H9 (cell line): ENCODE data around the gene TEAD2. TPM values are rescaled to one million over a fixed set of nuclear protein-coding genes. Genes with fewer than 3 reads are reported as not detected.

Experiments used
- DNase-seq: peaks from one replicate; pipeline ENCODE4 v3.0.0-alpha.2; 2017
- H2AFZ ChIP-seq: one replicate; pipeline ENCODE4 v1.6.1; 2013; ENCODE audit warnings: mild to moderate bottlenecking, low read length, control low read depth, moderate library complexity
- H2AK5ac ChIP-seq: 2 replicates; pipeline ENCODE4 v1.6.1; 2013; ENCODE audit warnings: low read length, control low read depth, mixed read lengths; ENCODE audit not compliant: insufficient read length
- H2BK120ac ChIP-seq: one replicate; pipeline ENCODE4 v1.6.1; 2013; ENCODE audit warnings: low read depth, mild to moderate bottlenecking, low read length, control low read depth, inconsistent platforms; ENCODE audit not compliant: poor library complexity, severe bottlenecking
- H2BK12ac ChIP-seq: 2 replicates; pipeline ENCODE4 v1.6.1; 2013; ENCODE audit warnings: low read length, control low read depth, mixed read lengths, low read depth; ENCODE audit not compliant: insufficient read length
- H2BK15ac ChIP-seq: 2 replicates; pipeline ENCODE4 v1.6.1; 2013; ENCODE audit warnings: low read depth, low read length, control low read depth
- H2BK20ac ChIP-seq: one replicate; pipeline ENCODE4 v1.6.1; 2013; ENCODE audit warnings: low read depth, mild to moderate bottlenecking, low read length, control low read depth, inconsistent platforms; ENCODE audit not compliant: poor library complexity, severe bottlenecking
- H2BK5ac ChIP-seq: 2 replicates; pipeline ENCODE4 v1.6.1; 2013; ENCODE audit warnings: low read length, control low read depth, mixed read lengths; ENCODE audit not compliant: insufficient read length
- H3K14ac ChIP-seq: 2 replicates; pipeline ENCODE4 v1.6.1; 2013; ENCODE audit warnings: low read length, control low read depth; ENCODE audit not compliant: insufficient read depth
- H3K18ac ChIP-seq: 2 replicates; pipeline ENCODE4 v1.6.1; 2013; ENCODE audit warnings: low read depth, mild to moderate bottlenecking, mixed read lengths, low read length, control low read depth; ENCODE audit not compliant: insufficient read length
- H3K23ac ChIP-seq: 2 replicates; pipeline ENCODE4 v1.6.1; 2013; ENCODE audit warnings: low read length, control low read depth, mixed read lengths, low read depth; ENCODE audit not compliant: insufficient read length
- H3K23me2 ChIP-seq: 2 replicates; pipeline ENCODE4 v1.6.1; 2013; ENCODE audit warnings: low read depth, mild to moderate bottlenecking, mixed read lengths, low read length, control low read depth; ENCODE audit not compliant: insufficient read length, poor library complexity, severe bottlenecking
- H3K27ac ChIP-seq: 2 replicates; pipeline ENCODE4 v1.5.1; 2013; ENCODE audit warnings: low read length, control low read depth, mixed read lengths, low read depth; ENCODE audit not compliant: insufficient read length
- H3K27me3 ChIP-seq: 2 replicates; pipeline ENCODE4 v1.6.1; 2013; ENCODE audit warnings: low read length, control low read depth, inconsistent platforms; ENCODE audit not compliant: insufficient read depth
- H3K4ac ChIP-seq: 2 replicates; pipeline ENCODE4 v1.6.1; 2013; ENCODE audit warnings: low read depth, mild to moderate bottlenecking, control low read depth, inconsistent platforms, low read length, moderate library complexity
- H3K4me1 ChIP-seq: 2 replicates; pipeline ENCODE4 v1.6.1; 2013; ENCODE audit warnings: low read length, control low read depth, inconsistent platforms; ENCODE audit not compliant: insufficient read depth
- H3K4me2 ChIP-seq: 2 replicates; pipeline ENCODE4 v1.6.1; 2013; ENCODE audit warnings: low read length, control low read depth, mixed read lengths; ENCODE audit not compliant: insufficient read length, insufficient read depth
- H3K56ac ChIP-seq: 2 replicates; pipeline ENCODE4 v1.6.1; 2013; ENCODE audit warnings: low read depth, mild to moderate bottlenecking, mixed read lengths, low read length, control low read depth; ENCODE audit not compliant: insufficient read length
- H3K79me1 ChIP-seq: 2 replicates; pipeline ENCODE4 v1.6.1; 2013; ENCODE audit warnings: low read depth, mild to moderate bottlenecking, moderate library complexity, low read length, control low read depth, inconsistent platforms; ENCODE audit not compliant: insufficient read depth, poor library complexity, severe bottlenecking
- H3K79me2 ChIP-seq: 2 replicates; pipeline ENCODE4 v1.6.1; 2013; ENCODE audit warnings: low read length, control low read depth, inconsistent platforms; ENCODE audit not compliant: insufficient read depth
- H3K9ac ChIP-seq: 2 replicates; pipeline ENCODE4 v1.6.1; 2013; ENCODE audit warnings: low read length, control low read depth, mixed read lengths; ENCODE audit not compliant: insufficient read length; ENCODE audit errors: extremely low read depth
- H3K9me3 ChIP-seq: one replicate; pipeline ENCODE4 v1.6.1; 2013; ENCODE audit warnings: low read depth, low read length, inconsistent platforms; ENCODE audit not compliant: control insufficient read depth
- H3T11ph ChIP-seq: one replicate; pipeline ENCODE4 v1.6.1; 2013; ENCODE audit warnings: mild to moderate bottlenecking, low read length, control low read depth, inconsistent platforms
- H4K20me1 ChIP-seq: one replicate; pipeline ENCODE4 v1.6.1; 2013; ENCODE audit not compliant: control insufficient read depth, insufficient read length, insufficient read depth
- H4K5ac ChIP-seq: 2 replicates; pipeline ENCODE4 v1.6.1; 2013; ENCODE audit warnings: low read depth, mild to moderate bottlenecking, mixed read lengths, low read length, control low read depth; ENCODE audit not compliant: insufficient read length
- H4K8ac ChIP-seq: replicated peaks from 2 replicates; pipeline ENCODE4 v1.6.1; 2013; ENCODE audit warnings: low read length, control low read depth, mixed read lengths, low read depth; ENCODE audit not compliant: insufficient read length
- H4K91ac ChIP-seq: 2 replicates; pipeline ENCODE4 v1.6.1; 2013; ENCODE audit warnings: low read depth, mild to moderate bottlenecking, moderate library complexity, mixed read lengths, low read length, control low read depth; ENCODE audit not compliant: insufficient read length
- H3K27ac Mint-ChIP-seq, 3 experiments: 2 replicates in 2 of 3; 3 replicates in 1 of 3; pipeline ENCODE4 v1.8.0; 2020 to 2021; ENCODE audit warnings: mixed read lengths in 3 of 3, mild to moderate bottlenecking in 1 of 3, moderate library complexity in 1 of 3
- H3K27me3 Mint-ChIP-seq: 2 replicates; pipeline ENCODE4 v1.8.0; 2021; ENCODE audit warnings: low read depth, mild to moderate bottlenecking, moderate library complexity, mixed read lengths
- H3K36me3 Mint-ChIP-seq, 3 experiments: 2 replicates in 2 of 3; 3 replicates in 1 of 3; pipeline ENCODE4 v1.8.0; 2020 to 2021; ENCODE audit warnings: low read depth in 3 of 3, mixed read lengths in 3 of 3; ENCODE audit not compliant: insufficient read depth in 1 of 3
- H3K4me1 Mint-ChIP-seq, 2 experiments: 2 replicates each; pipeline ENCODE4 v1.8.0; 2020; ENCODE audit warnings: mixed read lengths in 2 of 2
- H3K4me3 Mint-ChIP-seq, 2 experiments: 2 replicates in 1 of 2; 3 replicates in 1 of 2; pipeline ENCODE4 v1.8.0; 2020 to 2021; ENCODE audit warnings: mild to moderate bottlenecking in 2 of 2, mixed read lengths in 2 of 2, moderate library complexity in 1 of 2
- H3K9me3 Mint-ChIP-seq, 2 experiments: 2 replicates in 1 of 2; 3 replicates in 1 of 2; pipeline ENCODE4 v1.8.0; 2020; ENCODE audit warnings: mild to moderate bottlenecking in 2 of 2, mixed read lengths in 2 of 2, moderate library complexity in 1 of 2
- WGBS: extraction: QIAGEN DNeasy Blood & Tissue Kit; methylation state at CpG from one replicate; pipeline ENCODE4 v1.1.7; 2013; ENCODE audit warnings: missing lambda C conversion rate, low lambda C conversion rate, mixed read lengths; ENCODE audit not compliant: insufficient read length; ENCODE audit errors: extremely low coverage; 5-methylcytosine and 5-hydroxymethylcytosine counted together
- total RNA-seq: library from RNA; stranded (reverse); gene quantifications from 2 replicates; pipeline ENCODE4 v1.2.1, GENCODE V29; 2021
- TF ChIP-seq, protein P1 (sequence below): fragments of 200-600 bp; sonication (generic); conservative IDR thresholded peaks from 3 replicates; pipeline ENCODE4 v1.8.0; 2021; ENCODE audit warnings: antibody characterized with exemption, mild to moderate bottlenecking

The TEAD2 gene
- total RNA-seq, 1 experiment from 2014 or later = 126 TPM

DNA sequence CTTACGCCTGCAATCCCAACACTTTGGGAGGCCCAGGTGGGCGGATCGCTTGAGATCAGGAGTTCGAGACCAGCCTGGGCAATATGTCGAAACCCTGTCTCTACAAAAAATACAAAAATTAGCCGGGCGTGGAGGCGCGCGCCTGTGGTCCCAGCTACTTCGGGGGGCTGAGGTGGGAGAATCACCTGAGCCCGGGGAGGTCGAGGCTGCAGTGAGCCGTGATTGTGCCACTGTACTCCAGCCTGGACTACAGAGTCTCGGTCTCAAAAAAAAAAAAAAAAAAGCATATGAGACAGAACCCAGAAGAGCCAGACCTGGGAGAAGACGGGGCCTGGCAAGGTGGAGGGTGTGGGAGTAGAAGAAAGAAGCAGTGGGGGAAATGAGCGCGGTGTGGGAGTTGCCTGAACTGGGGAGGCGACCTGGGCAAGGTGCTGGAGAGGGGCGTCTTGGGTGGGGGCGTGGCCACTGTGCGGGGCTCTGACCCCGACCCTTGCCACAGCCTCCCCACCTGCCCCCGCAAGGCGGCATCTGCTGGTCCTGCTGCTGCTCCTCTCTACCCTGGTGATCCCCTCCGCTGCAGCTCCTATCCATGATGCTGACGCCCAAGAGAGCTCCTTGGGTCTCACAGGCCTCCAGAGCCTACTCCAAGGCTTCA lies 2.0 kb upstream of the TEAD2 start:
- no peaks in the 10 kb centered on the region for H3K9me3 ChIP-seq

More for the DNA sequence above, 2.0 kb upstream of the TEAD2 start:
- Histone ChIP-seq H3K27me3 (no peaks in the 10 kb centered on the region), H2AK5ac (no peak overlapping the region), H3K4me2 (peak overlapping the region; percentile 37), H3K27ac (no peak overlapping the region), H3K4ac (no peak overlapping the region), H2BK120ac (no peak overlapping the region), H4K5ac (no peak overlapping the region), H2AFZ (no peak overlapping the region), H3K4me1 (no peaks in the 10 kb centered on the region; the same call in 1 of the 2 replicates), H2BK15ac (no peak overlapping the region), H3K23me2 (peaks cover 8% of the 10 kb centered on the region), H3K18ac (no peak overlapping the region), H3K23ac (no peak overlapping the region), H4K91ac (no peak overlapping the region), H4K8ac (no peak overlapping the region), H3K79me1 (peaks cover 6% of the 10 kb centered on the region), H2BK5ac (no peak overlapping the region), H3K79me2 (peaks cover 6% of the 10 kb centered on the region; the same call in 1 of the 2 replicates), H3K14ac (no peak overlapping the region), H2BK12ac (no peak overlapping the region), H4K20me1 (no peaks in the 10 kb centered on the region), H3T11ph (no peak overlapping the region), H3K9ac (no peak overlapping the region), H3K56ac (no peak overlapping the region), H2BK20ac (no peak overlapping the region)
- Mint-ChIP-seq H3K36me3 (peaks cover 8 to 14% (median 14%) of the 10 kb centered on the region in 3 experiments), H3K9me3 (peaks cover 6 to 10% of the 10 kb centered on the region in 2 experiments; a peak in 4 of 5 replicates), H3K27ac (peak overlapping the region in 2 of 3 experiments; percentile 11 to 56; a peak in 1 of 7 replicates), H3K4me1 (peaks cover 4 to 17% of the 10 kb centered on the region in 2 experiments), H3K4me3 (no peak overlapping the region; a peak in 1 of 5 replicates), H3K27me3 (peaks cover 3% of the 10 kb centered on the region)
- TF ChIP-seq, protein P1, sequence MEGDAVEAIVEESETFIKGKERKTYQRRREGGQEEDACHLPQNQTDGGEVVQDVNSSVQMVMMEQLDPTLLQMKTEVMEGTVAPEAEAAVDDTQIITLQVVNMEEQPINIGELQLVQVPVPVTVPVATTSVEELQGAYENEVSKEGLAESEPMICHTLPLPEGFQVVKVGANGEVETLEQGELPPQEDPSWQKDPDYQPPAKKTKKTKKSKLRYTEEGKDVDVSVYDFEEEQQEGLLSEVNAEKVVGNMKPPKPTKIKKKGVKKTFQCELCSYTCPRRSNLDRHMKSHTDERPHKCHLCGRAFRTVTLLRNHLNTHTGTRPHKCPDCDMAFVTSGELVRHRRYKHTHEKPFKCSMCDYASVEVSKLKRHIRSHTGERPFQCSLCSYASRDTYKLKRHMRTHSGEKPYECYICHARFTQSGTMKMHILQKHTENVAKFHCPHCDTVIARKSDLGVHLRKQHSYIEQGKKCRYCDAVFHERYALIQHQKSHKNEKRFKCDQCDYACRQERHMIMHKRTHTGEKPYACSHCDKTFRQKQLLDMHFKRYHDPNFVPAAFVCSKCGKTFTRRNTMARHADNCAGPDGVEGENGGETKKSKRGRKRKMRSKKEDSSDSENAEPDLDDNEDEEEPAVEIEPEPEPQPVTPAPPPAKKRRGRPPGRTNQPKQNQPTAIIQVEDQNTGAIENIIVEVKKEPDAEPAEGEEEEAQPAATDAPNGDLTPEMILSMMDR = no peak
- DNase-seq = peak; percentile 41
- WGBS = no CpG with 5 or more reads among the region's 27 CpGs
